ENCODE results near the gene TVP23A. TPM values are rescaled to one million over a fixed set of nuclear protein-coding genes. Genes with fewer than 3 reads are reported as not detected.

Gene TVP23A
- total RNA-seq, 4 donors from 2014 or later: not detected

DNA sequence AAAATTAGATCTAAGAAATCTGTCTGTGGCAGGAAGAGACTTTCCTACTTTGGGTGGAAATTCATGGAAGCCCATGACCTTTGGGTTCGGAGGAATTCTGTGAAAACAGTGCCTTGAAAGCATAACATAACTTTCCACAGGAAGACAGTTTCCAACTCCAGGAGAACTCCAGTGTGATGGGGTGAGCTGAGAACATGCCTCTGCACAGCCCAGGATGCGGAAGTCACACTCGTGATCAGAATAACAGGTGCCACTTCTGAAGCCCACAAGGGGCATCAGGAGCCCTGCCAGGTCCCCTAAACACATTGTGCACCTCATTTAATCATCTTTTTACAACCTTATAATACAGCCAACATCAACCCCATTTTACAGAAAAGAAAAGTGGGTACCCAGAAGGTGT lies 9.7 kb downstream of the TVP23A start:
- TF ChIP-seq, protein P1, sequence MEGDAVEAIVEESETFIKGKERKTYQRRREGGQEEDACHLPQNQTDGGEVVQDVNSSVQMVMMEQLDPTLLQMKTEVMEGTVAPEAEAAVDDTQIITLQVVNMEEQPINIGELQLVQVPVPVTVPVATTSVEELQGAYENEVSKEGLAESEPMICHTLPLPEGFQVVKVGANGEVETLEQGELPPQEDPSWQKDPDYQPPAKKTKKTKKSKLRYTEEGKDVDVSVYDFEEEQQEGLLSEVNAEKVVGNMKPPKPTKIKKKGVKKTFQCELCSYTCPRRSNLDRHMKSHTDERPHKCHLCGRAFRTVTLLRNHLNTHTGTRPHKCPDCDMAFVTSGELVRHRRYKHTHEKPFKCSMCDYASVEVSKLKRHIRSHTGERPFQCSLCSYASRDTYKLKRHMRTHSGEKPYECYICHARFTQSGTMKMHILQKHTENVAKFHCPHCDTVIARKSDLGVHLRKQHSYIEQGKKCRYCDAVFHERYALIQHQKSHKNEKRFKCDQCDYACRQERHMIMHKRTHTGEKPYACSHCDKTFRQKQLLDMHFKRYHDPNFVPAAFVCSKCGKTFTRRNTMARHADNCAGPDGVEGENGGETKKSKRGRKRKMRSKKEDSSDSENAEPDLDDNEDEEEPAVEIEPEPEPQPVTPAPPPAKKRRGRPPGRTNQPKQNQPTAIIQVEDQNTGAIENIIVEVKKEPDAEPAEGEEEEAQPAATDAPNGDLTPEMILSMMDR (IDR thresholded peaks at IDR 0.05 in 4 of 5, conservative IDR thresholded peaks at IDR 0.05 in 1 of 5): no peak
- TF ChIP-seq POLR2A (IDR thresholded peaks at IDR 0.05): no peak
- no peak overlapping the region for H3K4me3 ChIP-seq
- H3K9me3 ChIP-seq: no peaks in the 10 kb centered on the region
- H3K4me1 ChIP-seq: no peaks in the 10 kb centered on the region
- intact Hi-C loops (cut with DNase I; ENCODE audit: low total_unique reads): no loop called here
- no peak for ATAC-seq
- no peaks in the 10 kb centered on the region for H3K27me3 ChIP-seq
- no peak overlapping the region for H3K27ac ChIP-seq
- in situ Hi-C loops (cut with MboI; ENCODE audit: low sequenced_read_pairs in 4 of 4): no loop called here
- no peak for DNase-seq
- H3K36me3 ChIP-seq: no peaks in the 10 kb centered on the region

DNA sequence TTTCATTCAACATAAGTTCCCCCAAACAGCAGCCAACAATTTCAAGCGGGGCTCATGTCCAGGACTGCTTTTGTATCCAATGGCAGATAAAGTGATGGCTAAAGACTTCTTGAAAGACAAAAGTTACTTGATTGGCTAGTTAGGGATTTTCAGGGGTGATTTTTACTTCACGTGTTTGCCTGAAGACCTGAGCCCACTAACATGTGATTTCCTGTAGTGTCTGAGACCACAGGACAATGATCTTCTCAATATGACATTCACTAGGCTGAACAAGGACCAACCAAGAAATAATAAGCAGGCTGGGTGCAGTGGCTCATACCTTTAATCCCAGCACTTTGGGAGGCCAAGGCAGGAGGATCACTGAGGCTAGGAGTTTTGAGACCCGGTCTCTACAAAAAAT lies 10.4 kb downstream of the TVP23A start:
- H3K4me1 ChIP-seq: no peaks in the 10 kb centered on the region
- no peaks in the 10 kb centered on the region for H3K27me3 ChIP-seq
- no peak overlapping the region for H3K27ac ChIP-seq
- H3K4me3 ChIP-seq: no peak overlapping the region
- H3K36me3 ChIP-seq: no peaks in the 10 kb centered on the region
- TF ChIP-seq, protein P1 (IDR thresholded peaks at IDR 0.05 in 4 of 5, conservative IDR thresholded peaks at IDR 0.05 in 1 of 5): no peak
- TF ChIP-seq POLR2A (IDR thresholded peaks at IDR 0.05): no peak
- intact Hi-C loops (cut with DNase I; ENCODE audit: low total_unique reads): no loop called here
- H3K9me3 ChIP-seq: no peaks in the 10 kb centered on the region
- in situ Hi-C loops (cut with MboI; ENCODE audit: low sequenced_read_pairs in 4 of 4): no loop called here
- DNase-seq (no peak), ATAC-seq (no peak)

DNA sequence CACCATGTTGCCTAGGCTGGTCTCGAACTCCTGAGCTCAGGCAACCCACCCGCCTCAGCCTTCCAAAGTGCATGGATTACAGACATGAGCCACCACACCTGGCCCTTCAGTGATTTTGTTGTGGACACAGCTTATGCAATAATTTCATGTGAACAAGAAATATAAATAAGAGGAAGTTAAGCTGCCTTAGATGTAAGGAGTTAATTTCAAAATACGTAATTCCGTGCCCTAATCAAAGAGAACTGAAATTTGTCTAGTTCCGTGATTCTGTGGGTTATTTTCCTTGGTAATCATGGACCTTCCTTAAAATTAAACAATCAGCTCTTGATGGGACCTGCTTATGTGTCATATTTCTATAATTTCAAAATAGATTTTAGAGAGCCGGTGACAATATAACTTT lies 11.9 kb downstream of the TVP23A start:
- H3K27me3 ChIP-seq: no peaks in the 10 kb centered on the region
- DNase-seq (no peak), ATAC-seq (no peak)
- intact Hi-C loops (cut with DNase I; ENCODE audit: low total_unique reads): no loop called here
- no peak overlapping the region for H3K4me3 ChIP-seq
- H3K36me3 ChIP-seq: no peaks in the 10 kb centered on the region
- no peak for TF ChIP-seq POLR2A (IDR thresholded peaks at IDR 0.05)
- TF ChIP-seq, protein P1 (IDR thresholded peaks at IDR 0.05 in 4 of 5, conservative IDR thresholded peaks at IDR 0.05 in 1 of 5): no peak
- in situ Hi-C loops (cut with MboI; ENCODE audit: low sequenced_read_pairs in 4 of 4): no loop called here
- no peaks in the 10 kb centered on the region for H3K9me3 ChIP-seq
- H3K27ac ChIP-seq: no peak overlapping the region
- H3K4me1 ChIP-seq: no peaks in the 10 kb centered on the region

DNA sequence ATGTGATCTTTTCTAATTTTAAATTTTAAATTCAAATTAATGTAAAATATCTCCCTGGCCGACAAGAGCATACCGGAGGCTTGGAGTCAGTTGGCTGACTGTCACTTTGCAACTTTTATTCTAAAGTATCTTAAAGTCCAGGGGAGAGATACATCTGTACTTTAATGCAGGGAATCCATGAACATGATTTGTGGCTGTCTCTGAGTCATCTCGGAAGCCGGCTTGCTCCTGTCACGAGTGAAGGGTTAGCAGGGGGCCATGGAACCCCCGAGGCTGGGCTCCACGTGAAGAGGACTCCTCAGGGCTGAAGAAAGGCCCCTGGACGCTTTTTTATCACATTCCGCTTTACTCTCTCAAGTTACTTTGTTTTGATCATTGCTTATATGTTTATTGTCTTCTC lies 13.3 kb downstream of the TVP23A start:
- DNase-seq: no peak
- intact Hi-C loops (cut with DNase I; ENCODE audit: low total_unique reads): no loop called here
- Histone ChIP-seq H3K36me3 (no peaks in the 10 kb centered on the region), H3K4me1 (no peaks in the 10 kb centered on the region), H3K27me3 (no peaks in the 10 kb centered on the region), H3K9me3 (no peaks in the 10 kb centered on the region), H3K4me3 (no peak overlapping the region), H3K27ac (no peak overlapping the region)
- in situ Hi-C loops (cut with MboI; ENCODE audit: low sequenced_read_pairs in 4 of 4): no loop called here
- ATAC-seq: no peak
- TF ChIP-seq, protein P1 (IDR thresholded peaks at IDR 0.05 in 4 of 5, conservative IDR thresholded peaks at IDR 0.05 in 1 of 5): no peak

DNA sequence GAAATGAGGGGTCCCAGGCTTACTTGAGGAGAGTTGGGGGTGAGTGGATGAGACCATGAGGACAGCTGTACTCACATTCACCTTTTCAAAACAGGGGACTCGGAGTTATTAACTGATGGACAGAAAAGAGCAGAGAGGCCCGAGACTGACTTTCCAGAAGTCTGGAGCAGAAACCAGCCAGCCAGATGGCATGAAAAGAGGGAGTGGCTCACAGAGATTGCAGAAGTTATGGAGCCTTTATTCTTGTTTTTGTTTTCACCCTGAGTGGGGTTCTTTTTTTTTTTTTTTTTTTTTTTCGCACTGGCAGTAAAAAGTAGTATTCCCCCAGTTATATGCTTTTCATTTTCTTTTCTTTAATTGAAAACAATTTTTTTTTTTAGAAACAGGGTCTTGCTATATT lies 18.9 kb downstream of the TVP23A start:
- H3K27me3 ChIP-seq: no peaks in the 10 kb centered on the region
- no peaks in the 10 kb centered on the region for H3K36me3 ChIP-seq
- H3K4me1 ChIP-seq: no peaks in the 10 kb centered on the region
- ATAC-seq (no peak), DNase-seq (no peak)
- no peak overlapping the region for H3K4me3 ChIP-seq
- in situ Hi-C loops (cut with MboI; ENCODE audit: low sequenced_read_pairs in 4 of 4) (no loop called here), intact Hi-C loops (cut with DNase I; ENCODE audit: low total_unique reads) (no loop called here)
- no peak for TF ChIP-seq POLR2A (IDR thresholded peaks at IDR 0.05)
- TF ChIP-seq, protein P1 (IDR thresholded peaks at IDR 0.05 in 4 of 5, conservative IDR thresholded peaks at IDR 0.05 in 1 of 5): no peak
- H3K9me3 ChIP-seq: no peaks in the 10 kb centered on the region
- H3K27ac ChIP-seq: no peak overlapping the region

Measured in gastrocnemius medialis (tissue), 4 donors.